Measurements from ENCODE around the gene ALKAL2. TPM values are rescaled to one million over a fixed set of nuclear protein-coding genes. Genes with fewer than 3 reads are reported as not detected.

The ALKAL2 gene
- total and polyA plus RNA-seq, 10 of the 15 experiments (the other 5 are each of a cell fraction or from before 2014, with no cell fraction given), result 0.11 to 0.29 (median 0.11) TPM; not detected in 7

GRCh38 chr2:332592-332991 is 44.7 kb upstream of the ALKAL2 start (continued):
- no peak for TF ChIP-seq NKRF (conservative IDR thresholded peaks at IDR 0.05)
- TF ChIP-seq HSF1 (IDR thresholded peaks at IDR 0.05; ENCODE audit: low read depth, low read length), result no peak
- no peak for TF ChIP-seq SMARCA5 (IDR thresholded peaks at IDR 0.05)
- TF ChIP-seq NFYB (IDR thresholded peaks at IDR 0.05; ENCODE audit: insufficient read depth, low read depth, low read length), result no peak
- no peak for TF ChIP-seq ELK1 (IDR thresholded peaks at IDR 0.05; ENCODE audit: low read depth, low read length)
- no peak for TF ChIP-seq CEBPZ (IDR thresholded peaks at IDR 0.05; ENCODE audit: low read depth, low read length)
- TF ChIP-seq BACH1 (IDR thresholded peaks at IDR 0.05; ENCODE audit: borderline replicate concordance), result no peak

Data from GM12878 (cell line).